IMR-90 (cell line): Measurements from ENCODE around the gene MYO3B. TPM values are rescaled to one million over a fixed set of nuclear protein-coding genes. Genes with fewer than 3 reads are reported as not detected.

ENCODE experiments used
- ATAC-seq: fragments of 200-7000 bp; cut with Tn5 transposase; 2 replicates; pipeline ENCODE4 v1.9.1; 2020; ENCODE audit warnings: low read depth, mild to moderate bottlenecking, moderate library complexity
- BruUV-seq: library from RNA; stranded (reverse); fragments of 400-500 nt; replicated peaks from 2 replicates; lab custom pipeline; 2021; lab: Mats Ljungman, UMichigan
- CTCF ChIA-PET: fragments of 300-600 bp; formaldehyde crosslinking; extraction: SDS; loops from one replicate; lab custom pipeline; 2021; ENCODE audit warnings: antibody characterized with exemption; lab: Yijun Ruan, JAX
- POLR2A ChIA-PET: fragments of 300-600 bp; sonication (Branson Sonifier 250); formaldehyde crosslinking; loops from one replicate; lab custom pipeline; 2022; ENCODE audit warnings: antibody characterized with exemption; ENCODE audit not compliant: unreplicated experiment; lab: Charles Lee
- DNase-seq: peaks from one replicate; pipeline ENCODE4 v3.0.0; 2013
- H2AFZ ChIP-seq: replicated peaks from 2 replicates; pipeline ENCODE3; 2013; ENCODE audit warnings: low read length, mild to moderate bottlenecking; ENCODE audit not compliant: poor library complexity
- H2AK5ac ChIP-seq: 2 replicates; pipeline ENCODE4 v1.6.1; 2013; ENCODE audit warnings: low read depth, low read length, inconsistent platforms
- H2AK9ac ChIP-seq: replicated peaks from 2 replicates; pipeline ENCODE3; 2013; ENCODE audit warnings: mild to moderate bottlenecking, low read depth, low read length, moderate library complexity; ENCODE audit not compliant: poor library complexity
- H2BK120ac ChIP-seq: 2 replicates; pipeline ENCODE4 v1.6.1; 2013; ENCODE audit warnings: low read depth, low read length, inconsistent platforms
- H2BK15ac ChIP-seq: 3 replicates; pipeline ENCODE4 v1.6.1; 2013; ENCODE audit warnings: low read depth, low read length, inconsistent platforms
- H2BK20ac ChIP-seq: 2 replicates; pipeline ENCODE4 v1.6.1; 2013; ENCODE audit warnings: low read depth, mild to moderate bottlenecking, inconsistent platforms, low read length, moderate library complexity
- H2BK5ac ChIP-seq: 2 replicates; pipeline ENCODE4 v1.6.1; 2013; ENCODE audit warnings: mild to moderate bottlenecking, low read depth, low read length, inconsistent platforms; ENCODE audit not compliant: poor library complexity, severe bottlenecking
- H3K14ac ChIP-seq: replicated peaks from 2 replicates; pipeline ENCODE4 v1.6.1; 2013; ENCODE audit warnings: low read depth, low read length, inconsistent platforms
- H3K18ac ChIP-seq: 2 replicates; pipeline ENCODE4 v1.6.1; 2013; ENCODE audit warnings: low read depth, low read length, control low read depth
- H3K23ac ChIP-seq: 2 replicates; pipeline ENCODE4 v1.6.1; 2013; ENCODE audit warnings: low read depth, low read length, inconsistent platforms
- H3K27ac ChIP-seq: 2 replicates; pipeline ENCODE4 v1.5.1; 2013; ENCODE audit warnings: mild to moderate bottlenecking, control low read depth, low read length; ENCODE audit not compliant: insufficient read depth
- H3K27me3 ChIP-seq: 2 replicates; pipeline ENCODE4 v1.6.1; 2013; ENCODE audit warnings: low read length; ENCODE audit not compliant: control insufficient read depth, insufficient read depth
- H3K36me3 ChIP-seq: 2 replicates; pipeline ENCODE4 v1.6.1; 2013; ENCODE audit warnings: low read length, mixed read lengths; ENCODE audit not compliant: control insufficient read depth, insufficient read depth
- H3K4ac ChIP-seq: 2 replicates; pipeline ENCODE4 v1.6.1; 2013; ENCODE audit warnings: low read depth, low read length, inconsistent platforms
- H3K4me1 ChIP-seq: 2 replicates; pipeline ENCODE4 v1.6.1; 2013; ENCODE audit warnings: low read length, mixed read lengths; ENCODE audit not compliant: control insufficient read depth, insufficient read depth
- H3K4me2 ChIP-seq: 2 replicates; pipeline ENCODE4 v1.6.1; 2013; ENCODE audit warnings: low read depth, mild to moderate bottlenecking, control low read depth, low read length, moderate library complexity
- H3K4me3 ChIP-seq: 2 replicates; pipeline ENCODE4 v1.5.1; 2013; ENCODE audit warnings: low read depth, mild to moderate bottlenecking, control low read depth, low read length, moderate library complexity; ENCODE audit not compliant: insufficient read depth
- H3K56ac ChIP-seq: 2 replicates; pipeline ENCODE4 v1.6.1; 2013; ENCODE audit warnings: low read length, inconsistent platforms; ENCODE audit not compliant: insufficient read depth; ENCODE audit errors: extremely low read depth
- H3K79me1 ChIP-seq, 2 experiments: 2 replicates each; pipeline ENCODE4 v1.6.1; 2013; ENCODE audit warnings: low read length in 2 of 2, inconsistent platforms in 1 of 2, low read depth in 1 of 2
- H3K9ac ChIP-seq: 2 replicates; pipeline ENCODE4 v1.6.1; 2013; ENCODE audit warnings: low read depth, low read length, control low read depth
- H3K9me1 ChIP-seq: 2 replicates; pipeline ENCODE4 v1.6.1; 2013; ENCODE audit warnings: low read length, inconsistent platforms; ENCODE audit not compliant: insufficient read depth
- H3K9me3 ChIP-seq: 2 replicates; pipeline ENCODE4 v1.6.1; 2013; ENCODE audit warnings: low read length; ENCODE audit not compliant: control insufficient read depth, insufficient read depth
- H4K20me1 ChIP-seq: 2 replicates; pipeline ENCODE4 v1.6.1; 2013; ENCODE audit warnings: low read length, inconsistent platforms; ENCODE audit not compliant: insufficient read depth
- H4K5ac ChIP-seq: 2 replicates; pipeline ENCODE4 v1.6.1; 2013; ENCODE audit warnings: mild to moderate bottlenecking, low read depth, low read length, control low read depth
- H4K8ac ChIP-seq, 2 experiments: 2 replicates each; pipeline ENCODE4 v1.6.1; 2013; ENCODE audit warnings: low read depth in 2 of 2, low read length in 2 of 2, control low read depth in 1 of 2, inconsistent platforms in 1 of 2
- H4K91ac ChIP-seq: 2 replicates; pipeline ENCODE4 v1.6.1; 2013; ENCODE audit warnings: low read depth, low read length, inconsistent platforms; ENCODE audit not compliant: insufficient read depth
- BHLHE40 ChIP-seq: fragments of 150-350 bp; IDR thresholded peaks from 2 replicates; pipeline ENCODE4 v1.6.1; 2016; ENCODE audit warnings: mild to moderate bottlenecking, low read depth, low read length
- CEBPB ChIP-seq: IDR thresholded peaks from 2 replicates; pipeline ENCODE4 v1.6.1; 2012; ENCODE audit warnings: low read depth, low read length, improper control_type of control experiment
- CHD1 ChIP-seq: IDR thresholded peaks from 2 replicates; pipeline ENCODE4 v1.6.1; 2012; ENCODE audit warnings: low read depth, low read length, improper control_type of control experiment
- FOS ChIP-seq: fragments of 150-350 bp; IDR thresholded peaks from 2 replicates; pipeline ENCODE4 v1.6.1; 2016; ENCODE audit warnings: low read depth, low read length
- MAZ ChIP-seq: IDR thresholded peaks from 2 replicates; pipeline ENCODE4 v1.6.1; 2012; ENCODE audit warnings: low read depth, mild to moderate bottlenecking, low read length, improper control_type of control experiment, moderate library complexity, borderline replicate concordance
- MXI1 ChIP-seq: IDR thresholded peaks from 2 replicates; pipeline ENCODE4 v1.6.1; 2012; ENCODE audit warnings: low read depth, mild to moderate bottlenecking, low read length, moderate library complexity, borderline replicate concordance
- NFE2L2 ChIP-seq: fragments of 150-350 bp; IDR thresholded peaks from 2 replicates; pipeline ENCODE4 v1.6.1; 2016; ENCODE audit warnings: low read depth, mild to moderate bottlenecking, low read length
- POLR2A ChIP-seq: IDR thresholded peaks from 2 replicates; pipeline ENCODE4 v1.6.1; 2012; ENCODE audit warnings: mild to moderate bottlenecking, low read depth, low read length
- RAD21 ChIP-seq: IDR thresholded peaks from 2 replicates; pipeline ENCODE4 v1.6.1; 2012; ENCODE audit warnings: low read length, improper control_type of control experiment
- RCOR1 ChIP-seq: IDR thresholded peaks from 2 replicates; pipeline ENCODE4 v1.6.1; 2012; ENCODE audit warnings: mild to moderate bottlenecking, low read length, improper control_type of control experiment; ENCODE audit not compliant: insufficient replicate concordance
- SMC3 ChIP-seq: fragments of 150-350 bp; IDR thresholded peaks from 2 replicates; pipeline ENCODE4 v1.6.1; 2016; ENCODE audit warnings: low read depth, mild to moderate bottlenecking, antibody characterized with exemption, low read length, moderate library complexity
- WGBS, 2 experiments: methylation state at CpG; one replicate each; pipeline versions ENCODE4 v1.1.5 to v1.1.7; 2013; ENCODE audit warnings: missing lambda C conversion rate in 2 of 2; ENCODE audit not compliant: insufficient read length in 1 of 2; ENCODE audit errors: extremely low coverage in 2 of 2; 5-methylcytosine and 5-hydroxymethylcytosine counted together
- dilution Hi-C: fragments of 300-500 bp; cut with HindIII; formaldehyde crosslinking; loops from one replicate; pipeline ENCODE4 v1.14.3; 2018; ENCODE audit warnings: low sequenced_read_pairs; ENCODE audit not compliant: unreplicated experiment
- in situ Hi-C: fragments of 300-500 bp; cut with MboI; formaldehyde crosslinking; loops from 3 replicates; pipeline ENCODE4 v1.14.3; 2019; ENCODE audit warnings: low sequenced_read_pairs, inconsistent platforms, mixed read lengths
- intact Hi-C: fragments of 100-400 bp; cut with micrococcal nuclease; formaldehyde crosslinking; loops from 2 replicates; pipeline ENCODE4 v1.10.0; 2022
- polyA plus RNA-seq, 3 experiments: library from polyadenylated mRNA; depleted of rRNA; stranded (reverse); fragments of >200 nt; gene quantifications; 2 replicates each; pipeline ENCODE4 v1.2.3, GENCODE V29; 2012; ENCODE audit warnings: low replicate concordance in 1 of 3
- total RNA-seq: library from RNA; depleted of rRNA; stranded (reverse); fragments of >200 nt; gene quantifications from 2 replicates; pipeline ENCODE4 v1.2.3, GENCODE V29; 2012

The MYO3B gene
- total and polyA plus RNA-seq, 2 of the 4 experiments (the other 2 are of a cell fraction): 0.02 TPM; not detected in 1

GRCh38 chr2:170323743-170324142 is 145.8 kb downstream of the MYO3B start:
- H3K23ac ChIP-seq: no peak overlapping the region
- H2BK15ac ChIP-seq: no peak overlapping the region
- no peak overlapping the region for H3K18ac ChIP-seq
- no peak overlapping the region for H2AFZ ChIP-seq
- no peak overlapping the region for H2BK20ac ChIP-seq
- no peak overlapping the region for H3K27ac ChIP-seq
- no peaks in the 10 kb centered on the region for H4K20me1 ChIP-seq
- H2AK5ac ChIP-seq: no peak overlapping the region
- H4K91ac ChIP-seq: no peak overlapping the region
- H3K79me1 ChIP-seq: no peaks in the 10 kb centered on the region
- DNase-seq (no peak), ATAC-seq (no peak)
- dilution Hi-C loops (no loop called here), intact Hi-C loops (loop anchor here (1.0 kb wide), 2 partner anchors 489 to 550 kb away; no protein-coding TSS in a partner anchor), in situ Hi-C loops (no loop called here)
- WGBS, 2 experiments: no CpG with 5 or more reads among the region's 4 CpGs
- BruUV-seq: no TSS peak
- H3K14ac ChIP-seq: no peak overlapping the region
- TF ChIP-seq MAZ (no peak), CEBPB (no peak), FOS (no peak), MXI1 (no peak), CHD1 (no peak), SMC3 (no peak), BHLHE40 (no peak), NFE2L2 (no peak), RAD21 (no peak), POLR2A (no peak), RCOR1 (no peak)
- H3K9me1 ChIP-seq: no peaks in the 10 kb centered on the region
- no peak overlapping the region for H3K56ac ChIP-seq
- no peak overlapping the region for H2BK5ac ChIP-seq
- no peaks in the 10 kb centered on the region for H3K36me3 ChIP-seq
- no peak overlapping the region for H2BK120ac ChIP-seq
- CTCF ChIA-PET: interaction anchor here (1.2 to 1.9 kb wide), 5 partner anchors 8 to 550 kb away, joined by 3 to 5 read pairs (median 4); no protein-coding TSS in a partner anchor
- H4K8ac ChIP-seq: no peak overlapping the region
- no peak overlapping the region for H3K4ac ChIP-seq
- H3K9me3 ChIP-seq: peaks cover 3% of the 10 kb centered on the region
- no peaks in the 10 kb centered on the region for H3K4me1 ChIP-seq
- no peak overlapping the region for H2AK9ac ChIP-seq
- no peak overlapping the region for H4K5ac ChIP-seq
- H3K9ac ChIP-seq: no peak overlapping the region
- POLR2A ChIA-PET: no interaction called here
- H3K27me3 ChIP-seq: peaks cover 2% of the 10 kb centered on the region; the same call in 1 of the 2 replicates
- H3K4me3 ChIP-seq: no peak overlapping the region
- H3K4me2 ChIP-seq: no peak overlapping the region
